PC-9 (cell line): ENCODE data around the gene MAP3K2.

Experiments used
- CTCF ChIP-seq: fragments of 200-600 bp; sonication (generic); conservative IDR thresholded peaks from 2 replicates; pipeline ENCODE4 v1.6.1; 2017; ENCODE audit warnings: mixed run types, antibody characterized with exemption, mild to moderate bottlenecking, moderate library complexity
- EZH2 ChIP-seq: fragments of 200-600 bp; sonication (generic); IDR thresholded peaks from 2 replicates; pipeline ENCODE4 v1.8.0; 2017; ENCODE audit warnings: antibody characterized with exemption, low read depth

GRCh38 chr2:127421116-127421800, 33.5 kb upstream of the MAP3K2 start:
- no peak for TF ChIP-seq CTCF
- no peak for TF ChIP-seq EZH2
